HepG2 (cell line): ENCODE measurements around the gene LRRC17.

Experiments
- CCAR2 ChIP-seq: fragments of 200-400 bp; formaldehyde crosslinking; optimal IDR thresholded peaks from 2 replicates; pipeline ENCODE3; 2018; ENCODE audit warnings: low read depth, mild to moderate bottlenecking, low read length, moderate library complexity
- EP300 ChIP-seq, 3 experiments: sonication (generic) in 1 of 3; formaldehyde crosslinking in 1 of 3; IDR thresholded peaks; 2 replicates each; pipeline versions ENCODE4 v1.5.1 to v1.6.1; 2011 to 2020; ENCODE audit warnings: low read depth in 2 of 3, low read length in 2 of 3, borderline replicate concordance in 1 of 3, improper control_type of control experiment in 1 of 3, mild to moderate bottlenecking in 1 of 3, missing genetic modification reagents in 1 of 3, moderate library complexity in 1 of 3
- HDAC1 ChIP-seq: sonication (generic); formaldehyde crosslinking; IDR thresholded peaks from 2 replicates; pipeline ENCODE4 v1.5.1; 2020; ENCODE audit warnings: mild to moderate bottlenecking, missing genetic modification reagents
- KLF16 ChIP-seq, 2 experiments: sonication (generic) in 1 of 2; formaldehyde crosslinking in 1 of 2; IDR thresholded peaks; 2 replicates each; pipeline versions ENCODE4 v1.6.1 to v1.8.0; 2016 to 2023; ENCODE audit warnings: missing genetic modification reagents in 2 of 2, missing compliant biosample characterization in 1 of 2
- POLR2A ChIP-seq, 2 experiments: IDR thresholded peaks; 2 replicates each; pipeline ENCODE4 v1.6.1; 2011; ENCODE audit warnings: low read depth in 2 of 2, low read length in 2 of 2, mild to moderate bottlenecking in 1 of 2, moderate library complexity in 1 of 2; ENCODE audit not compliant: insufficient read depth in 1 of 2
- SNRNP70 ChIP-seq: fragments of 200-400 bp; formaldehyde crosslinking; IDR thresholded peaks from 2 replicates; pipeline ENCODE4 v1.6.1; 2017; ENCODE audit warnings: mild to moderate bottlenecking, low read depth, low read length, moderate library complexity
- TAF1 ChIP-seq: sonication (generic); formaldehyde crosslinking; IDR thresholded peaks from 2 replicates; pipeline ENCODE4 v1.4.0; 2020; ENCODE audit warnings: missing genetic modification reagents
- ZFX ChIP-seq: sonication (generic); formaldehyde crosslinking; IDR thresholded peaks from 2 replicates; pipeline ENCODE4 v1.4.0; 2020; ENCODE audit warnings: mild to moderate bottlenecking, low read depth, missing genetic modification reagents, moderate library complexity
- TF ChIP-seq, protein P1 (sequence below): IDR thresholded peaks from 2 replicates; pipeline ENCODE4 v1.6.1; 2016; ENCODE audit warnings: missing biosample characterization, missing genetic modification reagents, low read depth
- TF ChIP-seq, protein P2 (sequence below): sonication (generic); formaldehyde crosslinking; IDR thresholded peaks from 2 replicates; pipeline ENCODE4 v1.5.0; 2020; ENCODE audit warnings: mild to moderate bottlenecking, missing genetic modification reagents, moderate library complexity
- TF ChIP-seq, protein P3 (sequence below): IDR thresholded peaks from 2 replicates; pipeline ENCODE4 v1.6.1; 2012; ENCODE audit warnings: inconsistent platforms

DNA sequence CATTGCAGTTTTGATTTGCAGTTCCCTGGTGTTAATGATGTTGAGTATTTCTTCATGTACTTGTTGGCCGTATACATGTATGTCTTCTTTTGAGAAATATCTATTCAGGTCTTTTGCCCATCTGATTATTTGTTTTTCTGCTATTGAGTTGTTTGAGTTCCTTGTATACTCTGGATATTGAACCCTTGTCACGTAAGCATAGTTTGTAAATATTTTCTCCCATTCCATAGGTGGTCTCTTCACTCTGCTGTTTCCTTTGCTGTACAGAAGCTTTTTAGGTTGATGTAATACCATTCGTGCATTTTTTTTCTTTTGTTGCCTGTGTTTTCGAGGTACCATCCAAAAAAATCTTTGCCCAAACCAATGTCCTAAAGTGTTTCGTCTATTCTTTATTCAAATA is 43.6 kb upstream of the LRRC17 start:
- TF ChIP-seq, protein P1, sequence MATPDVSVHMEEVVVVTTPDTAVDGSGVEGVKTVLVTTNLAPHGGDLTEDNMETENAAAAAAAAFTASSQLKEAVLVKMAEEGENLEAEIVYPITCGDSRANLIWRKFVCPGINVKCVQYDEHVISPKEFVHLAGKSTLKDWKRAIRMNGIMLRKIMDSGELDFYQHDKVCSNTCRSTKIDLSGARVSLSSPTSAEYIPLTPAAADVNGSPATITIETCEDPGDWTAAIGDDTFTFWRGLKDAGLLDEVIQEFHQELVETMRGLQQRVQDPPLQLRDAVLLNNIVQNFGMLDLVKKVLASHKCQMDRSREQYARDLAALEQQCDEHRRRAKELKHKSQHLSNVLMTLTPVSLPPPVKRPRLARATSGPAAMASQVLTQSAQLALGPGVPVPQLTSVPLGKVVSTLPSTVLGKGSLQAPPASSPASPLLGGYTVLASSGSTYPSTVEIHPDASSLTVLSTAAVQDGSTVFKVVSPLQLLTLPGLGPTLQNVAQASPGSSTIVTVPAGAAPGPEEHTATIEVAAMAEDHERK (CRISPR knock-in tag): no peak
- TF ChIP-seq SNRNP70 (no peak), TAF1 (CRISPR knock-in tag) (no peak), HDAC1 (CRISPR knock-in tag) (no peak), KLF16 (CRISPR knock-in tag; IDR thresholded peaks at IDR 0.05) (no peak), ZFX (CRISPR knock-in tag) (no peak), CCAR2 (no peak), POLR2A (IDR thresholded peaks at IDR 0.05; ENCODE audit: insufficient read depth in 1 of 2, low read depth in 2 of 2, low read length in 2 of 2) (no peak), EP300 (IDR thresholded peaks at IDR 0.05; ENCODE audit: low read depth in 2 of 2, low read length in 2 of 2) (peak in 1 of 2 experiments; percentile 78; a peak in 2 of 4 replicates), EP300 (CRISPR knock-in tag; IDR thresholded peaks at IDR 0.05; ENCODE audit: borderline replicate concordance) (no peak)
- TF ChIP-seq, protein P2, sequence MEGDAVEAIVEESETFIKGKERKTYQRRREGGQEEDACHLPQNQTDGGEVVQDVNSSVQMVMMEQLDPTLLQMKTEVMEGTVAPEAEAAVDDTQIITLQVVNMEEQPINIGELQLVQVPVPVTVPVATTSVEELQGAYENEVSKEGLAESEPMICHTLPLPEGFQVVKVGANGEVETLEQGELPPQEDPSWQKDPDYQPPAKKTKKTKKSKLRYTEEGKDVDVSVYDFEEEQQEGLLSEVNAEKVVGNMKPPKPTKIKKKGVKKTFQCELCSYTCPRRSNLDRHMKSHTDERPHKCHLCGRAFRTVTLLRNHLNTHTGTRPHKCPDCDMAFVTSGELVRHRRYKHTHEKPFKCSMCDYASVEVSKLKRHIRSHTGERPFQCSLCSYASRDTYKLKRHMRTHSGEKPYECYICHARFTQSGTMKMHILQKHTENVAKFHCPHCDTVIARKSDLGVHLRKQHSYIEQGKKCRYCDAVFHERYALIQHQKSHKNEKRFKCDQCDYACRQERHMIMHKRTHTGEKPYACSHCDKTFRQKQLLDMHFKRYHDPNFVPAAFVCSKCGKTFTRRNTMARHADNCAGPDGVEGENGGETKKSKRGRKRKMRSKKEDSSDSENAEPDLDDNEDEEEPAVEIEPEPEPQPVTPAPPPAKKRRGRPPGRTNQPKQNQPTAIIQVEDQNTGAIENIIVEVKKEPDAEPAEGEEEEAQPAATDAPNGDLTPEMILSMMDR (CRISPR knock-in tag): no peak
- TF ChIP-seq, protein P3, sequence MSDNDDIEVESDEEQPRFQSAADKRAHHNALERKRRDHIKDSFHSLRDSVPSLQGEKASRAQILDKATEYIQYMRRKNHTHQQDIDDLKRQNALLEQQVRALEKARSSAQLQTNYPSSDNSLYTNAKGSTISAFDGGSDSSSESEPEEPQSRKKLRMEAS: no peak
